RWPE1 (cell line): ENCODE results near the gene KLHL20.

Source experiments
- CTCF ChIA-PET: fragments of 350-600 bp; sonication (Branson Sonifier 250); formaldehyde crosslinking; extraction: SDS; loops from one replicate; lab custom pipeline; 2021; lab: Yijun Ruan, JAX
- POLR2A ChIA-PET: fragments of 400-600 bp; formaldehyde crosslinking; extraction: SDS; loops from one replicate; lab custom pipeline; 2020; ENCODE audit warnings: antibody characterized with exemption; ENCODE audit not compliant: low non-redundant PET; lab: Yijun Ruan, JAX
- DNase-seq: peaks from one replicate; pipeline ENCODE4 v3.0.0; 2012; ENCODE audit warnings: low spot score
- H3K27ac ChIP-seq: fragments of 450-650 bp; 2 replicates; pipeline ENCODE4 v1.5.1; 2017
- TF ChIP-seq, protein P1 (sequence below): fragments of 450-650 bp; conservative IDR thresholded peaks from 2 replicates; pipeline ENCODE4 v1.5.1; 2017; ENCODE audit warnings: low read depth, mild to moderate bottlenecking

Gene KLHL20

DNA sequence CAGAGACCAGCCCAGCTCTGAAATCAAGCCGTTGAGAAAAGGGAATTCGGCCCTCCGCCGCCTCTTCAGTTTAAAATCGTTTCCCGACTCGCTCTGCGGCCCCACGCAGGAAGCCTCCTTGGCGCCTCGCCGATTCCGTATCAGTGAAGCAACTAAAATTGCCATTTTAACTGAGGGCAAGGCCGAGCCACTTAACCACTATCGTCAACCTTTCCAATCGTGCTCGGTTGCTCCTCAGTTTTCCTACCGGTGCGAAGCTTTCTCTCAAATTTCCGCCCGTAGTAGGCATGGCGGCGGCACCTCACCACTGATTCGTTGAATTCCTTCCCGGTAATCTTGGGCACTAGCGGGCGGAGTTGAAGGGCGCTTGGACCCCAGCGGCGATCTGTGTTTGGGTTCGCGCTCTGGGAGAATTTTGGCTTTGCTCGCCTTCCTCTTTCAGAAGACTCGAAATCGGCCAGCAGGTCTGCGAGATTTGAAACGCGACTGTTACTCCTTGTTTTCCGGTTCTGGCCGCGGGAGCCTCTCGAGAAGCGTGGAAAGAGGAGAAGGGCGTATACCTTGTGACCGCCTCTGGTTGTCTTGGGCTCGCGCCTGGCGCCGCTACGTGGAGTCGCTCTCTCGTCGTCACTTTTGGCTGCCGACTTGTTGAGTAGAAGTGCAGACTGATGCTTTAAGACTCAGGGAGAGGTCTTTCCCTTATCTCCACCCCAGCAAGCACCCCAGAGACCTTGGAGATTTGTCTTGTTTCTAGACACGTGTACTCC lies 109.7 kb downstream of the KLHL20 start, which contains the start of the genes CENPL and DARS2:
TSS of gene CENPL (minus strand) at position 569 of the 767 bp plus-strand sequence. CDS start 13,584 bp downstream, outside the sequence.
TSS of gene DARS2 (plus strand) at position 359 of the 767 bp plus-strand sequence. CDS start 557 bp downstream, outside the sequence.
- POLR2A ChIA-PET: no interaction called here
- TF ChIP-seq, protein P1, sequence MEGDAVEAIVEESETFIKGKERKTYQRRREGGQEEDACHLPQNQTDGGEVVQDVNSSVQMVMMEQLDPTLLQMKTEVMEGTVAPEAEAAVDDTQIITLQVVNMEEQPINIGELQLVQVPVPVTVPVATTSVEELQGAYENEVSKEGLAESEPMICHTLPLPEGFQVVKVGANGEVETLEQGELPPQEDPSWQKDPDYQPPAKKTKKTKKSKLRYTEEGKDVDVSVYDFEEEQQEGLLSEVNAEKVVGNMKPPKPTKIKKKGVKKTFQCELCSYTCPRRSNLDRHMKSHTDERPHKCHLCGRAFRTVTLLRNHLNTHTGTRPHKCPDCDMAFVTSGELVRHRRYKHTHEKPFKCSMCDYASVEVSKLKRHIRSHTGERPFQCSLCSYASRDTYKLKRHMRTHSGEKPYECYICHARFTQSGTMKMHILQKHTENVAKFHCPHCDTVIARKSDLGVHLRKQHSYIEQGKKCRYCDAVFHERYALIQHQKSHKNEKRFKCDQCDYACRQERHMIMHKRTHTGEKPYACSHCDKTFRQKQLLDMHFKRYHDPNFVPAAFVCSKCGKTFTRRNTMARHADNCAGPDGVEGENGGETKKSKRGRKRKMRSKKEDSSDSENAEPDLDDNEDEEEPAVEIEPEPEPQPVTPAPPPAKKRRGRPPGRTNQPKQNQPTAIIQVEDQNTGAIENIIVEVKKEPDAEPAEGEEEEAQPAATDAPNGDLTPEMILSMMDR: no peak; the same call in 1 of the 2 replicates
- peak; percentile 93 for DNase-seq
- H3K27ac ChIP-seq: peak within 1 kb of the TSS; percentile 97
- CTCF ChIA-PET: interaction anchor here (0.6 to 1.2 kb wide), 6 partner anchors 19 to 1342 kb away, joined by 3 to 4 read pairs (median 3); no protein-coding TSS in a partner anchor

DNA sequence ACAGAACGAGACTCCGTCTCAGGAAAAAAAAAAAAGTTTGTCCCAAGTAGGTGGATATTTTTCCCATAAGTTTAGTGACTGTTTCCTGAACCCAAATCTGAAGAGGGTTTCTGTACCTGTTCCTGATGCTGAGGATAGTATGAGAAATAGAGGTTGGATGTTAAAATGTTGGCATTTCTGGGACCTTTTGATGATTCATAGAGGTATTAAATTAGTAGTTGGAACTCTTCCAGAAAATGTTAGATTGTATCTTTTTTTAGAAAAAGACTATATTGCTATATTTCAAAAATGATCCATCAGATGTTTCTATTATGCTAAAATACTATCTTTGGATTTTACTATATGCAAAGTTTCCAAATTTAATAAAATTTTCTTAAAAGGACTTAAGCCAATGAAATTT lies 112.8 kb downstream of the KLHL20 start:
- TF ChIP-seq, protein P1: no peak
- ChIA-PET CTCF (interaction anchor here (0.6 kb wide), 1 partner anchor 400 kb away, joined by 5 read pairs; no protein-coding TSS in a partner anchor), POLR2A (no interaction called here)
- DNase-seq: no peak
- peak overlapping the region; percentile 45 for H3K27ac ChIP-seq

DNA sequence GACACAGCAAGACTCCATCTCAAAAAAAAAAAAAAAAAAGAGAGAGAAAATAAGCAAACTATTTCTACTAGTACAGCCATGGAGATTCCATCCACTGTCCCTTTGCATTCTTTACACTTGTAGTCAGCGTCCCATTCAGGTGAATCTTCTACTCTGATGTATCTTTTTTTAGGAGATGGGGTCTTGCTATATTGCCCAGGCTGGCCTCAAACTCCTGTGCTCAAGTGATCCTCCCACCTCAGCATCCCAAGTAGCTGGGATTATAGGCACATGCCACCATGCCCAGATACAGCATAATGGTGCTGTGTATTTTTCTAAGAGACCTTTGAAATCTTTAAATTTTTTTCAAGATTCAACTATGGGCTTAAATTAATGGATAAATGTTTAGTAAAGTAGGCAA lies 118.0 kb downstream of the KLHL20 start:
- ChIA-PET POLR2A (no interaction called here), CTCF (no interaction called here)
- no peak overlapping the region for H3K27ac ChIP-seq
- TF ChIP-seq, protein P1: no peak
- DNase-seq: no peak
